SK-N-SH (cell line): Measurements from ENCODE around the gene PPP1R12B.
"Not testable (repeated sequence)": the region's sequence is repeated elsewhere in the genome, so short reads cannot be mapped to it uniquely, and the experiment has no call there.

Experiments
- SMC3 ChIP-seq: IDR thresholded peaks from 2 replicates; pipeline ENCODE4 v1.6.1; 2012; ENCODE audit warnings: low read depth, low read length, improper control_type of control experiment
- TEAD4 ChIP-seq: IDR thresholded peaks from 2 replicates; pipeline ENCODE4 v1.4.0; 2012; ENCODE audit warnings: mild to moderate bottlenecking, borderline replicate concordance; ENCODE audit not compliant: insufficient read depth
- TF ChIP-seq, protein P1 (sequence below): IDR thresholded peaks from 2 replicates; pipeline ENCODE4 v1.4.0; 2012; ENCODE audit warnings: low read depth
- TF ChIP-seq, protein P2 (sequence below): fragments of 200-600 bp; sonication (generic); IDR thresholded peaks from 2 replicates; pipeline ENCODE4 v1.6.1; 2017; ENCODE audit warnings: antibody characterized with exemption, mild to moderate bottlenecking, moderate library complexity

DNA sequence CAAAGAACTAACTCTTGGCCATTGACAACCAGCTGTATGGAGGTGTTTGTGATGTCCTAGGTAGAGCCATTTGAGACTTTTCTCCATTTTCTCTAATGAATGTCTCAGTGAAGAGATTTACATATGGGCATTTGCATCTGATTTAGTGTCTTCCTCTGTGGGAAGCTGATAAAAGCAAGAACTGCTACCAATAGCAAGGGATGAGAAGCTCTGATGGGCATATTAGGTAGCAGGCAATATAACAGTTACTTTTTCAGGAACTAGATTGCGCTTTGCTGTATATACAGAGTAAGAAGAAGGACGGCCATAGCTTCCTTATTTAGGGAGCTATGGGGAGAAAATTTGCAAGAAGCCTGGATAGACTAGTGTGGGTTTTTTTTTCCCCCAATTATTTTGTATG, 192.4 kb downstream of the PPP1R12B start:
- TF ChIP-seq SMC3, TEAD4: not testable (repeated sequence)
- TF ChIP-seq, protein P1, sequence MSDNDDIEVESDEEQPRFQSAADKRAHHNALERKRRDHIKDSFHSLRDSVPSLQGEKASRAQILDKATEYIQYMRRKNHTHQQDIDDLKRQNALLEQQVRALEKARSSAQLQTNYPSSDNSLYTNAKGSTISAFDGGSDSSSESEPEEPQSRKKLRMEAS = not testable (repeated sequence)
- TF ChIP-seq, protein P2, sequence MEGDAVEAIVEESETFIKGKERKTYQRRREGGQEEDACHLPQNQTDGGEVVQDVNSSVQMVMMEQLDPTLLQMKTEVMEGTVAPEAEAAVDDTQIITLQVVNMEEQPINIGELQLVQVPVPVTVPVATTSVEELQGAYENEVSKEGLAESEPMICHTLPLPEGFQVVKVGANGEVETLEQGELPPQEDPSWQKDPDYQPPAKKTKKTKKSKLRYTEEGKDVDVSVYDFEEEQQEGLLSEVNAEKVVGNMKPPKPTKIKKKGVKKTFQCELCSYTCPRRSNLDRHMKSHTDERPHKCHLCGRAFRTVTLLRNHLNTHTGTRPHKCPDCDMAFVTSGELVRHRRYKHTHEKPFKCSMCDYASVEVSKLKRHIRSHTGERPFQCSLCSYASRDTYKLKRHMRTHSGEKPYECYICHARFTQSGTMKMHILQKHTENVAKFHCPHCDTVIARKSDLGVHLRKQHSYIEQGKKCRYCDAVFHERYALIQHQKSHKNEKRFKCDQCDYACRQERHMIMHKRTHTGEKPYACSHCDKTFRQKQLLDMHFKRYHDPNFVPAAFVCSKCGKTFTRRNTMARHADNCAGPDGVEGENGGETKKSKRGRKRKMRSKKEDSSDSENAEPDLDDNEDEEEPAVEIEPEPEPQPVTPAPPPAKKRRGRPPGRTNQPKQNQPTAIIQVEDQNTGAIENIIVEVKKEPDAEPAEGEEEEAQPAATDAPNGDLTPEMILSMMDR = not testable (repeated sequence)
